ENCODE results near the gene SRRT. TPM values are rescaled to one million over a fixed set of nuclear protein-coding genes. Genes with fewer than 3 reads are reported as not detected.
"Not testable (repeated sequence)": the region's sequence is repeated elsewhere in the genome, so short reads cannot be mapped to it uniquely, and the experiment has no call there.

The SRRT gene
- total RNA-seq, 1 donor from 2014 or later: 44.7 TPM

GRCh38 chr7:100854899-100855298, 20.0 kb upstream of the SRRT start:
- not testable (repeated sequence) for DNase-seq (ENCODE audit: low read depth)

GRCh38 chr7:100855515-100855914, 19.4 kb upstream of the SRRT start:
- no peak for DNase-seq (ENCODE audit: low read depth)

- DNase-seq (ENCODE audit: low read depth): peak; percentile 5
Observed at GRCh38 chr7:100856871-100857282, 18.0 kb upstream of the SRRT start.

GRCh38 chr7:100859856-100860255, 15.0 kb upstream of the SRRT start:
- no peak for DNase-seq (ENCODE audit: low read depth)

- DNase-seq (ENCODE audit: low read depth): no peak
Observed at GRCh38 chr7:100860702-100861615, 13.9 kb upstream of the SRRT start.

GRCh38 chr7:100861616-100861985, 13.3 kb upstream of the SRRT start:
- no peak for DNase-seq (ENCODE audit: low read depth)

- peak; percentile 61 for DNase-seq (ENCODE audit: low read depth)
Observed at GRCh38 chr7:100863406-100863950, 11.4 kb upstream of the SRRT start.

GRCh38 chr7:100864263-100864845, 10.5 kb upstream of the SRRT start:
- no peak for DNase-seq (ENCODE audit: low read depth)

- no peak for DNase-seq (ENCODE audit: low read depth)
Observed at GRCh38 chr7:100865372-100865911, 9.5 kb upstream of the SRRT start.

- peak; percentile 84 for DNase-seq (ENCODE audit: low read depth)
Observed at GRCh38 chr7:100865938-100866728, 8.8 kb upstream of the SRRT start.

- DNase-seq (ENCODE audit: low read depth): no peak
Observed at GRCh38 chr7:100866729-100867039, 8.2 kb upstream of the SRRT start.

- DNase-seq (ENCODE audit: low read depth): peak; percentile 97
Observed at GRCh38 chr7:100867040-100867775, 7.7 kb upstream of the SRRT start, which contains the start of gene TRIP6. TSS of gene TRIP6 (plus strand) at chr7:100867387. CDS start at chr7:100867498, 111 bp downstream.

- DNase-seq (ENCODE audit: low read depth): peak; percentile 27
Observed at GRCh38 chr7:100867776-100868485, 7.0 kb upstream of the SRRT start.

- no peak for DNase-seq (ENCODE audit: low read depth)
Observed at GRCh38 chr7:100873599-100874299, 1.2 kb upstream of the SRRT start.

GRCh38 chr7:100874300-100874576, 665 bp upstream of the SRRT start:
- no peak for DNase-seq (ENCODE audit: low read depth)

GRCh38 chr7:100875356-100875751, 451 bp downstream of the SRRT start:
- DNase-seq (ENCODE audit: low read depth): peak; percentile 47

- no peak for DNase-seq (ENCODE audit: low read depth)
Observed at GRCh38 chr7:100878013-100878412, 3.1 kb downstream of the SRRT start.

GRCh38 chr7:100878685-100879084, 3.8 kb downstream of the SRRT start:
- DNase-seq (ENCODE audit: low read depth): no peak

GRCh38 chr7:100879685-100880261, 4.9 kb downstream of the SRRT start:
- no peak for DNase-seq (ENCODE audit: low read depth)
